B cell (primary cell): ENCODE results near the gene TOM1L2.

Source experiments
- CTCF ChIP-seq: fragments of 200-600 bp; IDR thresholded peaks from one replicate; pipeline ENCODE4 v1.8.0; 2022; ENCODE audit warnings: antibody characterized with exemption, mild to moderate bottlenecking
- EZH2 ChIP-seq: IDR thresholded peaks from 2 replicates; pipeline ENCODE4 v1.6.1; 2012; ENCODE audit warnings: borderline replicate concordance, low read depth, mild to moderate bottlenecking, moderate library complexity, low read length; ENCODE audit not compliant: insufficient read depth, poor library complexity, severe bottlenecking

DNA sequence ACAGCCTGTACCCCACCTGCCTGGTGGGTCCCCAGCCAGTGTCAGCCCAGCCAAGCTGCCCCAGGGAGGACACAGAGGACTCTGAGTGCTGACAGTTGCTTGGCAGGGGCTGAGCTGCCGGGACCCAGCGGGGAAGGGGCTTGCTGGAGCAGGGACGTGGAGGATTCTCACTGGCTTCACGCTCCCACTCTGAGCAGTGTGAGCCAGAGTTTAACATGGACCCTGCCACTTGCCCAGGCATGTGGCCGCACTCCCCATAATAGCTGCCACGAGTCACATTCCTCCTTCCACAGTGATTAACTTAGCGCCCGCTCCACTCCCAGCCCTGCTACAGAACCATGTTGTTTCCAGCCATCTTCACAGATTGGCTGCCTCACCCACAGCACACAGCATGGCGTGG lies 166.6 kb downstream of the TOM1L2 start:
- TF ChIP-seq CTCF (no peak), EZH2 (no peak)
